ENCODE measurements around the gene HPF1. TPM values are rescaled to one million over a fixed set of nuclear protein-coding genes. Genes with fewer than 3 reads are reported as not detected.

The HPF1 gene
- total and polyA plus RNA-seq, 10 donors = 15.7 to 47.6 (median 22.4) TPM

- Histone ChIP-seq H3K4me3 (no peak overlapping the region), H3K27me3 (replicated peaks in 1 of 7) (no peaks in the 10 kb centered on the region), H3K36me3 (peaks cover 0 to 91% (median 28%) of the 10 kb centered on the region in 6 donors), H3K9me3 (no peaks in the 10 kb centered on the region), H3K4me1 (no peaks in the 10 kb centered on the region), H3K27ac (no peak overlapping the region)
- intact Hi-C loops (cut with DNase I; ENCODE audit: low total_unique reads) = no loop called here
- DNase-seq = no peak
- 93 to 98% (median 97%) methylated on average over 2 of the region's 2 CpGs for WGBS, 5 donors
- TF ChIP-seq POLR2AphosphoS5 (IDR thresholded peaks at IDR 0.05) = no peak
- TF ChIP-seq CTCF (IDR thresholded peaks at IDR 0.05 in 8 of 11, conservative IDR thresholded peaks at IDR 0.05 in 3 of 11) = no peak
- TF ChIP-seq POLR2A (IDR thresholded peaks at IDR 0.05) = no peak
These were observed 41.9 kb downstream of the HPF1 start for GRCh38 chr4:169715826-169716225.

- Histone ChIP-seq H3K4me1 (no peaks in the 10 kb centered on the region), H3K27ac (no peak overlapping the region), H3K4me3 (no peak overlapping the region), H3K36me3 (peaks cover 3 to 71% (median 14%) of the 10 kb centered on the region in 6 donors), H3K9me3 (no peaks in the 10 kb centered on the region), H3K27me3 (replicated peaks in 1 of 7) (no peaks in the 10 kb centered on the region)
- TF ChIP-seq POLR2A (IDR thresholded peaks at IDR 0.05) (no peak), POLR2AphosphoS5 (IDR thresholded peaks at IDR 0.05) (no peak), CTCF (IDR thresholded peaks at IDR 0.05 in 8 of 11, conservative IDR thresholded peaks at IDR 0.05 in 3 of 11) (no peak)
- DNase-seq = no peak
- intact Hi-C loops (cut with DNase I; ENCODE audit: low total_unique reads) = no loop called here
- WGBS, 5 donors = 94 to 98% (median 95%) methylated on average over 2 of the region's 2 CpGs
These were observed 49.6 kb downstream of the HPF1 start for GRCh38 chr4:169707958-169708643.

- Histone ChIP-seq H3K27ac (no peak overlapping the region), H3K9me3 (no peaks in the 10 kb centered on the region), H3K4me1 (no peaks in the 10 kb centered on the region), H3K27me3 (replicated peaks in 1 of 7) (no peaks in the 10 kb centered on the region), H3K36me3 (peaks cover 0 to 89% (median 22%) of the 10 kb centered on the region in 6 donors), H3K4me3 (no peak overlapping the region)
- no peak for DNase-seq
- TF ChIP-seq POLR2A (IDR thresholded peaks at IDR 0.05) = no peak
- no peak for TF ChIP-seq POLR2AphosphoS5 (IDR thresholded peaks at IDR 0.05)
- no peak for TF ChIP-seq CTCF (IDR thresholded peaks at IDR 0.05 in 8 of 11, conservative IDR thresholded peaks at IDR 0.05 in 3 of 11)
- intact Hi-C loops (cut with DNase I; ENCODE audit: low total_unique reads) = no loop called here
- 66 to 83% (median 77%) methylated on average over 5 of the region's 5 CpGs for WGBS, 5 donors
These were observed 59.4 kb downstream of the HPF1 start for GRCh38 chr4:169698331-169698730.

- H3K9me3 ChIP-seq = no peaks in the 10 kb centered on the region
- 74 to 95% (median 90%) methylated on average over 5 of the region's 5 CpGs for WGBS, 5 donors
- no peaks in the 10 kb centered on the region for H3K27me3 ChIP-seq (replicated peaks in 1 of 7)
- no peaks in the 10 kb centered on the region for H3K4me1 ChIP-seq
- H3K27ac ChIP-seq = no peak overlapping the region
- intact Hi-C loops (cut with DNase I; ENCODE audit: low total_unique reads) = no loop called here
- no peak for TF ChIP-seq CTCF (IDR thresholded peaks at IDR 0.05 in 8 of 11, conservative IDR thresholded peaks at IDR 0.05 in 3 of 11)
- no peak for TF ChIP-seq POLR2A (IDR thresholded peaks at IDR 0.05)
- TF ChIP-seq POLR2AphosphoS5 (IDR thresholded peaks at IDR 0.05) = no peak
- H3K4me3 ChIP-seq = no peak overlapping the region
- no peak for DNase-seq
- peaks cover 0 to 73% (median 20%) of the 10 kb centered on the region in 6 donors for H3K36me3 ChIP-seq
These were observed 67.0 kb downstream of the HPF1 start for GRCh38 chr4:169690787-169691186.
